ENCODE measurements around the gene CYP4F8. TPM values are rescaled to one million over a fixed set of nuclear protein-coding genes. Genes with fewer than 3 reads are reported as not detected.

The CYP4F8 gene
- total and polyA plus RNA-seq, 9 of the 15 experiments (the other 6 are each of a cell fraction or from before 2014, with no cell fraction given): not detected

DNA sequence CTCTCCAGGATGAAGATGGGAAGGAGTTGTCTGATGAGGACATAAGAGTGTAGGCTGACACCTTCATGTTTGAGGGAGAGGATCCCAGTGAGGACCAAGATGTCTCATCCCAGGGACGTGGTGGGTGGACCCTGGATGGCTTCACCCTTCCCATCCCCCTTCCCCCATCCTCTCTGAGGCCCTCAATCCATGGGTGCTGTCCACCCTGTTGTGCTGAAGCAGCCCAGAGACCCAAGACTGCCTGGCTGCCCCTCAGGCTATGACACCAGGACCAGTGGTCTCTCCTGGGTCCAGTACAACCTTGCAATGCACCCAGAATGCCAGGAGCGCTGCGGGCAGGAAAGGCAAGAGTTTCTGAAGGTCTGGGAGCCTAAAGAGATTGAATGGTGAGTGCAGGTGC lies 54.4 kb downstream of the CYP4F8 start:
- Histone ChIP-seq H3K4me1 (replicated peaks in 1 of 2; ENCODE audit: control insufficient read depth in 2 of 2, insufficient read depth in 2 of 2, low read length in 2 of 2) (peaks cover 0 to 7% of the 10 kb centered on the region in 2 experiments; a peak in 2 of 5 replicates), H3K9ac (ENCODE audit: insufficient read depth in 1 of 2, low read depth in 2 of 2, low read length in 2 of 2) (no peak overlapping the region), H4K20me1 (replicated peaks; ENCODE audit: control insufficient read depth, insufficient read depth, low read length) (0 out of 2 replicates have a peak, but pooled peaks cover 3% of the 10 kb centered on the region), H3K27ac (ENCODE audit: extremely low read depth, low read depth, low read length) (no peak overlapping the region), H2AFZ (ENCODE audit: low read depth, low read length) (no peak overlapping the region), H3K9me3 (replicated peaks; ENCODE audit: control insufficient read depth, insufficient read depth, low read depth, low read length) (no peaks in the 10 kb centered on the region), H3K27me3 (ENCODE audit: control insufficient read depth in 2 of 2, insufficient read depth in 2 of 2, low read length in 2 of 2) (no peaks in the 10 kb centered on the region), H3K4me3 (no peak overlapping the region), H3K79me2 (ENCODE audit: control insufficient read depth, insufficient read depth, low read length) (no peaks in the 10 kb centered on the region), H3K36me3 (ENCODE audit: control insufficient read depth, insufficient read depth, low read length) (no peaks in the 10 kb centered on the region), H3K4me2 (ENCODE audit: insufficient read depth, low read length) (no peak overlapping the region), H3K9me1 (ENCODE audit: control insufficient read depth, insufficient read depth, low read length) (no peaks in the 10 kb centered on the region)
- ChIA-PET POLR2A (no interaction called here), CTCF (ENCODE audit: low intra/inter-chr PET ratio) (no interaction called here)
- ATAC-seq (no peak), FAIRE-seq (no peak), DNase-seq (ENCODE audit: extremely low read depth in 1 of 4, low spot score in 3 of 4) (no peak)
- in situ Hi-C loops (cut with MboI): no loop called here
- BruUV-seq (replicated peaks): no TSS peak
- WGBS (ENCODE audit: insufficient coverage, low coverage, missing lambda C conversion rate): 2% methylated on average over 3 of the region's 3 CpGs
- TF ChIP-seq, protein P1, sequence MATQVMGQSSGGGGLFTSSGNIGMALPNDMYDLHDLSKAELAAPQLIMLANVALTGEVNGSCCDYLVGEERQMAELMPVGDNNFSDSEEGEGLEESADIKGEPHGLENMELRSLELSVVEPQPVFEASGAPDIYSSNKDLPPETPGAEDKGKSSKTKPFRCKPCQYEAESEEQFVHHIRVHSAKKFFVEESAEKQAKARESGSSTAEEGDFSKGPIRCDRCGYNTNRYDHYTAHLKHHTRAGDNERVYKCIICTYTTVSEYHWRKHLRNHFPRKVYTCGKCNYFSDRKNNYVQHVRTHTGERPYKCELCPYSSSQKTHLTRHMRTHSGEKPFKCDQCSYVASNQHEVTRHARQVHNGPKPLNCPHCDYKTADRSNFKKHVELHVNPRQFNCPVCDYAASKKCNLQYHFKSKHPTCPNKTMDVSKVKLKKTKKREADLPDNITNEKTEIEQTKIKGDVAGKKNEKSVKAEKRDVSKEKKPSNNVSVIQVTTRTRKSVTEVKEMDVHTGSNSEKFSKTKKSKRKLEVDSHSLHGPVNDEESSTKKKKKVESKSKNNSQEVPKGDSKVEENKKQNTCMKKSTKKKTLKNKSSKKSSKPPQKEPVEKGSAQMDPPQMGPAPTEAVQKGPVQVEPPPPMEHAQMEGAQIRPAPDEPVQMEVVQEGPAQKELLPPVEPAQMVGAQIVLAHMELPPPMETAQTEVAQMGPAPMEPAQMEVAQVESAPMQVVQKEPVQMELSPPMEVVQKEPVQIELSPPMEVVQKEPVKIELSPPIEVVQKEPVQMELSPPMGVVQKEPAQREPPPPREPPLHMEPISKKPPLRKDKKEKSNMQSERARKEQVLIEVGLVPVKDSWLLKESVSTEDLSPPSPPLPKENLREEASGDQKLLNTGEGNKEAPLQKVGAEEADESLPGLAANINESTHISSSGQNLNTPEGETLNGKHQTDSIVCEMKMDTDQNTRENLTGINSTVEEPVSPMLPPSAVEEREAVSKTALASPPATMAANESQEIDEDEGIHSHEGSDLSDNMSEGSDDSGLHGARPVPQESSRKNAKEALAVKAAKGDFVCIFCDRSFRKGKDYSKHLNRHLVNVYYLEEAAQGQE (IDR thresholded peaks at IDR 0.05; ENCODE audit: borderline replicate concordance): peak; percentile 45
- TF ChIP-seq, protein P1 (CRISPR knock-in tag; IDR thresholded peaks at IDR 0.05; ENCODE audit: low read depth): no peak
- TF ChIP-seq PCBP2 (IDR thresholded peaks at IDR 0.05; ENCODE audit: low read depth, low read length, poor library complexity, severe bottlenecking) (no peak), ELF1 (tag; IDR thresholded peaks at IDR 0.05) (no peak)
- intact Hi-C loops (cut with micrococcal nuclease): no loop called here
